OCI-LY1 (cell line): ENCODE results near the gene TTC12.

Experiments used
- CTCF ChIP-seq: fragments of 200-600 bp; sonication (generic), shearing (Covaris generic); IDR thresholded peaks from 2 replicates; pipeline ENCODE4 v1.5.1; 2017; ENCODE audit warnings: mild to moderate bottlenecking, antibody characterized with exemption, low read length, moderate library complexity, mixed read lengths
- EZH2 ChIP-seq: fragments of 200-600 bp; sonication (generic), shearing (Covaris generic); IDR thresholded peaks from 2 replicates; pipeline ENCODE4 v1.8.0; 2017; ENCODE audit warnings: borderline replicate concordance, mixed run types, mild to moderate bottlenecking, antibody characterized with exemption, low read length, moderate library complexity, mixed read lengths

DNA sequence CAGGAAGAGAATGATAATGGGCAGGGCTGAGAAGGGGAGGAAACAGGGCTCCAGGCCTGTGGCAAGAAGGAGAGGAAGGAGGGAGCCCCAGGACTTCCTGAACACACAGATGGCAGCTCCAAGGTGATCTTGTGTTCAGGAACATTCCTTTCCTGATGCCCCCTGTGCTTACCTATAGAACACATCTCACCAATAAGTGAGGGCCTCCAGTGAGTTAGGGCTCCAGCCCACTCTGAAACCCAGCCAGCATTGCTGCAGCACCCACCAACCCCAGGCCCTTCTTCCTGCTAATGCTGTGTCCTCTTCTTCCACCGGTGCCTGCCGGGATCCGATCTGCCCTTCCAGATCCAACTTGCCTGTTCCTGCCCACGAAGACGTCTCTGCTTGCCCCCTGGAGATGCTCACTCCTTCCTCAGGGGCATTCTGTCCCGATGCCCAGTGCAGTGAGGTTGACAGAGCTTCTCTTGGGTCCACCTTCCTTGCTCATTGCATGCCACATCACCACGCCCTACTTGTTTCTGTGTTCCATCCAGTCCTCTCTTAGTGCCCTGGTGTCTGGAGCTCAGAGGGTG, 90.6 kb downstream of the TTC12 start:
- TF ChIP-seq CTCF: no peak
- no peak for TF ChIP-seq EZH2
